B cell (primary cell): ENCODE measurements around the gene FARP1. TPM values are rescaled to one million over a fixed set of nuclear protein-coding genes. Genes with fewer than 3 reads are reported as not detected.

Experiments
- ATAC-seq: fragments of 200-7000 bp; cut with Tn5 transposase; one replicate; pipeline ENCODE4 v1.10.0; 2021; ENCODE audit warnings: low read depth, mild to moderate bottlenecking, moderate number of reproducible peaks, moderate library complexity
- CTCF ChIA-PET: fragments of 350-600 bp; sonication (Branson Sonifier 250); formaldehyde crosslinking; loops from one replicate; lab custom pipeline; 2021; ENCODE audit warnings: antibody characterized with exemption, inconsistent platforms; lab: Charles Lee
- POLR2A ChIA-PET: fragments of 350-600 bp; sonication (Branson Sonifier 250); formaldehyde crosslinking; loops from one replicate; lab custom pipeline; 2021; ENCODE audit warnings: antibody characterized with exemption; lab: Charles Lee
- DNase-seq: peaks from one replicate; pipeline ENCODE4 v3.0.0; 2013
- H2AFZ ChIP-seq: 2 replicates; pipeline ENCODE4 v1.6.1; 2012; ENCODE audit warnings: mild to moderate bottlenecking, low read depth, low read length; ENCODE audit not compliant: insufficient read depth, poor library complexity, severe bottlenecking
- H3K27ac ChIP-seq, 2 donors: 1 replicate in 1 of 2; 2 replicates in 1 of 2; pipeline ENCODE4 v1.5.1; 2012 to 2013; ENCODE audit warnings: low read length in 2 of 2, mild to moderate bottlenecking in 2 of 2, moderate library complexity in 1 of 2
- H3K27me3 ChIP-seq, 4 experiments: fragments of 200-600 bp in 1 of 4; sonication (generic) in 1 of 4; replicated peaks in 1 of 4; 1 replicate in 2 of 4; 2 replicates in 2 of 4; pipeline versions ENCODE4 v1.6.1 to v1.7.0; 2013 to 2016; ENCODE audit warnings: low read length in 3 of 4, mild to moderate bottlenecking in 2 of 4, mixed read lengths in 1 of 4, moderate library complexity in 1 of 4; ENCODE audit not compliant: insufficient read depth in 4 of 4, control insufficient read depth in 3 of 4; ENCODE audit errors: control extremely low read depth in 1 of 4
- H3K36me3 ChIP-seq, 2 experiments: replicated peaks in 1 of 2; 1 replicate in 1 of 2; 2 replicates in 1 of 2; pipeline versions ENCODE4 v1.6.1 to v1.7.1; 2013; ENCODE audit warnings: low read length in 1 of 2; ENCODE audit not compliant: insufficient read depth in 2 of 2, control insufficient read depth in 1 of 2; ENCODE audit errors: control extremely low read depth in 1 of 2, extremely low read depth in 1 of 2
- H3K4me1 ChIP-seq, 2 donors: fragments of 200-600 bp in 1 of 2; sonication (generic) in 1 of 2; 1 replicate in 1 of 2; 2 replicates in 1 of 2; pipeline versions ENCODE4 v1.5.1 to v1.6.1; 2013 to 2017; ENCODE audit warnings: low read length in 2 of 2; ENCODE audit not compliant: control insufficient read depth in 2 of 2, insufficient read depth in 2 of 2
- H3K4me2 ChIP-seq: replicated peaks from 2 replicates; pipeline ENCODE3; 2012; ENCODE audit warnings: mild to moderate bottlenecking, low read depth, low read length; ENCODE audit not compliant: poor library complexity, severe bottlenecking
- H3K4me3 ChIP-seq, 5 experiments: fragments of 200-600 bp in 1 of 5; sonication (generic) in 1 of 5; 1 replicate in 3 of 5; 2 replicates in 2 of 5; pipeline versions ENCODE4 v1.5.1 to v1.7.0; 2011 to 2016; ENCODE audit warnings: low read length in 4 of 5, mild to moderate bottlenecking in 4 of 5, low read depth in 2 of 5, control low read depth in 1 of 5, moderate library complexity in 1 of 5; ENCODE audit not compliant: insufficient read depth in 1 of 5; ENCODE audit errors: control extremely low read depth in 1 of 5, extremely low read depth in 1 of 5
- H3K79me2 ChIP-seq: fragments of 200-600 bp; sonication (generic); one replicate; pipeline ENCODE4 v1.6.0; 2016; ENCODE audit warnings: low read length; ENCODE audit not compliant: control insufficient read depth, insufficient read depth
- H3K9ac ChIP-seq: fragments of 200-600 bp; sonication (generic); 2 replicates; pipeline ENCODE4 v1.6.1; 2017; ENCODE audit warnings: mild to moderate bottlenecking, low read length, moderate library complexity
- H3K9me3 ChIP-seq, 3 donors: one replicate each; pipeline versions ENCODE4 v1.6.1 to v1.7.1; 2013; ENCODE audit warnings: low read length in 2 of 3; ENCODE audit not compliant: control insufficient read depth in 2 of 3, insufficient read depth in 1 of 3; ENCODE audit errors: control extremely low read depth in 1 of 3
- H4K20me1 ChIP-seq: 2 replicates; pipeline ENCODE4 v1.6.0; 2012; ENCODE audit warnings: mild to moderate bottlenecking, low read length; ENCODE audit not compliant: insufficient read depth, control insufficient read depth, poor library complexity, severe bottlenecking
- H3K27ac Mint-ChIP-seq: one replicate; pipeline ENCODE4 v1.8.0; 2021; ENCODE audit warnings: mixed read lengths
- H3K27me3 Mint-ChIP-seq: one replicate; pipeline ENCODE4 v1.8.0; 2021; ENCODE audit warnings: mixed read lengths
- H3K4me1 Mint-ChIP-seq: one replicate; pipeline ENCODE4 v1.8.0; 2021; ENCODE audit warnings: mixed read lengths
- H3K4me3 Mint-ChIP-seq: one replicate; pipeline ENCODE4 v1.8.0; 2021; ENCODE audit warnings: mixed read lengths
- H3K9me3 Mint-ChIP-seq: one replicate; pipeline ENCODE4 v1.8.0; 2022; ENCODE audit warnings: mixed read lengths; ENCODE audit not compliant: insufficient read depth
- EZH2 ChIP-seq: IDR thresholded peaks from 2 replicates; pipeline ENCODE4 v1.6.1; 2012; ENCODE audit warnings: borderline replicate concordance, low read depth, mild to moderate bottlenecking, moderate library complexity, low read length; ENCODE audit not compliant: insufficient read depth, poor library complexity, severe bottlenecking
- WGBS: methylation state at CpG from one replicate; pipeline ENCODE4 v1.1.5; 2013; ENCODE audit warnings: missing lambda C conversion rate; ENCODE audit not compliant: insufficient coverage; 5-methylcytosine and 5-hydroxymethylcytosine counted together
- intact Hi-C: fragments of 100-400 bp; cut with micrococcal nuclease; formaldehyde crosslinking; loops from one replicate; pipeline ENCODE4 v1.10.0; 2022
- polyA plus RNA-seq: library from polyadenylated mRNA; depleted of rRNA; stranded (reverse); fragments of >200 nt; gene quantifications from 2 replicates; pipeline ENCODE4 v1.2.3, GENCODE V29; 2012
- total RNA-seq, 2 donors: library from RNA; stranded (reverse); fragments of 120-200 nt in 1 of 2; gene quantifications; 1 replicate in 1 of 2; 2 replicates in 1 of 2; pipeline versions ENCODE4 v1.2.3 to v1.2.4, GENCODE V29; 2013 to 2022
- TF ChIP-seq, protein P1 (sequence below): fragments of 200-600 bp; IDR thresholded peaks from one replicate; pipeline ENCODE4 v1.8.0; 2022; ENCODE audit warnings: antibody characterized with exemption, mild to moderate bottlenecking

FARP1 gene
- total and polyA plus RNA-seq, 2 donors (not counting 1 experiment from before 2014, with no cell fraction given): 0.15 to 1.5 TPM

GRCh38 chr13:98276486-98276885, 133.6 kb downstream of the FARP1 start:
- POLR2A ChIA-PET: no interaction called here

GRCh38 chr13:98278068-98278724, 135.3 kb downstream of the FARP1 start:
- H3K9me3 ChIP-seq: peaks cover 0 to 12% (median 2%) of the 10 kb centered on the region in 3 donors
- no peak overlapping the region for H3K27ac Mint-ChIP-seq
- H3K27ac ChIP-seq: no peak overlapping the region
- no peaks in the 10 kb centered on the region for H3K79me2 ChIP-seq
- no peak overlapping the region for H3K4me2 ChIP-seq
- WGBS: 87% methylated on average over 4 of the region's 6 CpGs
- no peak overlapping the region for H3K4me3 ChIP-seq
- ChIA-PET POLR2A (no interaction called here), CTCF (no interaction called here)
- H3K27me3 ChIP-seq: no peaks in the 10 kb centered on the region
- ATAC-seq (no peak), DNase-seq (no peak)
- no peak for TF ChIP-seq EZH2
- TF ChIP-seq, protein P1, sequence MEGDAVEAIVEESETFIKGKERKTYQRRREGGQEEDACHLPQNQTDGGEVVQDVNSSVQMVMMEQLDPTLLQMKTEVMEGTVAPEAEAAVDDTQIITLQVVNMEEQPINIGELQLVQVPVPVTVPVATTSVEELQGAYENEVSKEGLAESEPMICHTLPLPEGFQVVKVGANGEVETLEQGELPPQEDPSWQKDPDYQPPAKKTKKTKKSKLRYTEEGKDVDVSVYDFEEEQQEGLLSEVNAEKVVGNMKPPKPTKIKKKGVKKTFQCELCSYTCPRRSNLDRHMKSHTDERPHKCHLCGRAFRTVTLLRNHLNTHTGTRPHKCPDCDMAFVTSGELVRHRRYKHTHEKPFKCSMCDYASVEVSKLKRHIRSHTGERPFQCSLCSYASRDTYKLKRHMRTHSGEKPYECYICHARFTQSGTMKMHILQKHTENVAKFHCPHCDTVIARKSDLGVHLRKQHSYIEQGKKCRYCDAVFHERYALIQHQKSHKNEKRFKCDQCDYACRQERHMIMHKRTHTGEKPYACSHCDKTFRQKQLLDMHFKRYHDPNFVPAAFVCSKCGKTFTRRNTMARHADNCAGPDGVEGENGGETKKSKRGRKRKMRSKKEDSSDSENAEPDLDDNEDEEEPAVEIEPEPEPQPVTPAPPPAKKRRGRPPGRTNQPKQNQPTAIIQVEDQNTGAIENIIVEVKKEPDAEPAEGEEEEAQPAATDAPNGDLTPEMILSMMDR: no peak
- no peak overlapping the region for H3K9ac ChIP-seq
- peaks cover 14% of the 10 kb centered on the region for H3K4me1 Mint-ChIP-seq
- no peaks in the 10 kb centered on the region for H3K36me3 ChIP-seq
- H2AFZ ChIP-seq: no peak overlapping the region
- intact Hi-C loops: no loop called here
- no peak overlapping the region for H3K4me3 Mint-ChIP-seq
- H3K4me1 ChIP-seq: peaks cover 7 to 13% of the 10 kb centered on the region in 2 donors
- H3K9me3 Mint-ChIP-seq: no peaks in the 10 kb centered on the region
- no peaks in the 10 kb centered on the region for H3K27me3 Mint-ChIP-seq
- H4K20me1 ChIP-seq: no peaks in the 10 kb centered on the region

More at GRCh38 chr13:98276486-98276885, 133.6 kb downstream of the FARP1 start:
- Histone ChIP-seq H3K36me3 (no peaks in the 10 kb centered on the region), H3K9ac (no peak overlapping the region), H3K4me3 (no peak overlapping the region), H3K27me3 (no peaks in the 10 kb centered on the region), H4K20me1 (no peaks in the 10 kb centered on the region), H3K9me3 (peaks cover 0 to 12% (median 2%) of the 10 kb centered on the region in 3 donors), H3K27ac (no peak overlapping the region), H3K79me2 (no peaks in the 10 kb centered on the region), H3K4me2 (no peak overlapping the region), H2AFZ (no peak overlapping the region), H3K4me1 (peaks cover 7 to 13% of the 10 kb centered on the region in 2 donors)
- H3K27me3 Mint-ChIP-seq: peaks cover 6% of the 10 kb centered on the region
- CTCF ChIA-PET: no interaction called here
- no peak overlapping the region for H3K27ac Mint-ChIP-seq
- no CpG with 5 or more reads among the region's 3 CpGs for WGBS
- TF ChIP-seq, protein P1: no peak
- no peak for TF ChIP-seq EZH2
- H3K9me3 Mint-ChIP-seq: no peaks in the 10 kb centered on the region
- H3K4me3 Mint-ChIP-seq: no peak overlapping the region
- intact Hi-C loops: no loop called here
- ATAC-seq (no peak), DNase-seq (no peak)
- peaks cover 14% of the 10 kb centered on the region for H3K4me1 Mint-ChIP-seq
